Naive thymus-derived CD4-positive, alpha-beta T cell (primary cell): Measurements from ENCODE around the gene ARL5B. TPM values are rescaled to one million over a fixed set of nuclear protein-coding genes. Genes with fewer than 3 reads are reported as not detected.

Source experiments
- ATAC-seq: fragments of 150-1000 bp; cut with Tn5 transposase; 2 replicates; pipeline ENCODE4 v1.10.0; 2021; ENCODE audit warnings: mild to moderate bottlenecking, moderate library complexity
- CTCF ChIA-PET: fragments of 350-600 bp; sonication (Branson Sonifier 250); formaldehyde crosslinking; loops from one replicate; lab custom pipeline; 2021; ENCODE audit warnings: antibody characterized with exemption; lab: Charles Lee
- POLR2A ChIA-PET: fragments of 350-600 bp; sonication (Branson Sonifier 250); formaldehyde crosslinking; loops from one replicate; lab custom pipeline; 2021; ENCODE audit warnings: antibody characterized with exemption, inconsistent platforms; lab: Charles Lee
- DNase-seq, 9 donors: peaks; one replicate each; pipeline versions ENCODE4 v3.0.0 to v3.0.0-alpha.2; 2020 to 2022; ENCODE audit warnings: mixed read lengths in 1 of 9
- H3K27ac ChIP-seq: one replicate; pipeline ENCODE4 v1.7.0; 2013; ENCODE audit warnings: mild to moderate bottlenecking, low read depth, low read length, moderate library complexity
- H3K27me3 ChIP-seq, 2 donors: one replicate each; pipeline ENCODE4 v1.7.0; 2013; ENCODE audit warnings: low read length in 2 of 2, mild to moderate bottlenecking in 2 of 2, moderate library complexity in 2 of 2; ENCODE audit not compliant: control insufficient read depth in 2 of 2, insufficient read depth in 2 of 2
- H3K36me3 ChIP-seq, 3 experiments: 1 replicate in 2 of 3; 2 replicates in 1 of 3; pipeline ENCODE4 v1.7.0; 2013; ENCODE audit warnings: low read length in 3 of 3, mild to moderate bottlenecking in 3 of 3, moderate library complexity in 1 of 3; ENCODE audit not compliant: insufficient read depth in 3 of 3, control insufficient read depth in 2 of 3
- H3K4me1 ChIP-seq, 2 donors: one replicate each; pipeline ENCODE4 v1.7.0; 2013; ENCODE audit warnings: low read length in 2 of 2, mild to moderate bottlenecking in 2 of 2, moderate library complexity in 1 of 2; ENCODE audit not compliant: control insufficient read depth in 2 of 2, insufficient read depth in 2 of 2
- H3K4me3 ChIP-seq: 2 replicates; pipeline ENCODE4 v1.7.0; 2013; ENCODE audit warnings: mild to moderate bottlenecking, low read length
- H3K9me3 ChIP-seq, 3 experiments: 1 replicate in 2 of 3; 2 replicates in 1 of 3; pipeline ENCODE4 v1.7.0; 2013; ENCODE audit warnings: low read length in 3 of 3; ENCODE audit not compliant: control insufficient read depth in 2 of 3
- H3K27ac Mint-ChIP-seq, 9 donors: one replicate each; pipeline ENCODE4 v1.8.0; 2020 to 2022; ENCODE audit warnings: mixed read lengths in 9 of 9, mild to moderate bottlenecking in 8 of 9, moderate library complexity in 5 of 9, inconsistent platforms in 2 of 9
- H3K27me3 Mint-ChIP-seq, 5 donors: one replicate each; pipeline ENCODE4 v1.8.0; 2021 to 2022; ENCODE audit warnings: mixed read lengths in 5 of 5, mild to moderate bottlenecking in 1 of 5
- H3K36me3 Mint-ChIP-seq, 5 donors: one replicate each; pipeline ENCODE4 v1.8.0; 2020 to 2022; ENCODE audit warnings: mixed read lengths in 5 of 5, mild to moderate bottlenecking in 3 of 5, inconsistent platforms in 1 of 5
- H3K4me1 Mint-ChIP-seq, 7 donors: one replicate each; pipeline ENCODE4 v1.8.0; 2020 to 2022; ENCODE audit warnings: mixed read lengths in 7 of 7, mild to moderate bottlenecking in 3 of 7, inconsistent platforms in 1 of 7
- H3K4me3 Mint-ChIP-seq, 10 donors: one replicate each; pipeline ENCODE4 v1.8.0; 2020 to 2022; ENCODE audit warnings: mild to moderate bottlenecking in 10 of 10, mixed read lengths in 10 of 10, moderate library complexity in 6 of 10, inconsistent platforms in 2 of 10
- H3K9me3 Mint-ChIP-seq, 11 donors: one replicate each; pipeline ENCODE4 v1.8.0; 2020 to 2022; ENCODE audit warnings: mixed read lengths in 11 of 11, mild to moderate bottlenecking in 4 of 11, inconsistent platforms in 1 of 11, moderate library complexity in 1 of 11
- intact Hi-C, 2 donors: fragments of 100-400 bp; cut with micrococcal nuclease; formaldehyde crosslinking; loops; one replicate each; pipeline ENCODE4 v1.15.1; 2023
- polyA plus RNA-seq, 2 donors: library from polyadenylated mRNA; unstranded; fragments of 300-500 nt; fragmentation: Illumina TruSeq; gene quantifications; one replicate each; pipeline ENCODE4 v1.2.3, GENCODE V29; 2021
- total RNA-seq, 6 experiments: library from RNA in 5 of 6; stranded (reverse) in 5 of 6; gene quantifications; 1 replicate in 5 of 6; 2 replicates in 1 of 6; pipeline ENCODE4 v1.2.3 and lab custom pipeline; 2021 to 2026

Gene ARL5B
- total and polyA plus RNA-seq, 7 experiments from 2014 or later: 0.59 to 15.8 (median 13.0) TPM

DNA sequence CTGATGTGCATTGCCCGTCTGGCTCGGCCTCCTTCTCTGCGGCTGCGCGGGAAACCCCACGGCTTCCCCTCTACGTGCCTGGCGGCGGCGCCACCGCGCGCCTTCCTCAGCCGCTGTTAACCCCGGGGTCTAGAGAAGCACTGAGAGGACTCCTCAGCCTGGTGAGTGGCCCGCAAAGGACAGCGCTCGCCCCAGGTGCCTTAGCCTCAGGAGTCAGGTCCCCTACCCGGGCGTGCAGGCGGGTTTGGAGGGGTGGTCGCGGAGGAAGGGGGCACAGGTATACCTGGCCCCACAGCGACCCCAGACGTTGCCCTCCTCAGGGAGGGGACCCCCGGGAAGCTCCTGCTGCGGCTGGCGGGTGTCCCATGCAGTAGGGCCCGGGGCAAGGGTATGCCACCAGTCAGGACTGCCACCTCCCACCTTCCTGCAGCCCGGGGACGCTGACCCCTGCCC is 51.0 kb downstream of the ARL5B start:
- DNase-seq (no peak), ATAC-seq (no peak)
- no peaks in the 10 kb centered on the region for H3K4me1 Mint-ChIP-seq
- H3K36me3 ChIP-seq: no peaks in the 10 kb centered on the region
- ChIA-PET POLR2A (no interaction called here), CTCF (no interaction called here)
- no peaks in the 10 kb centered on the region for H3K36me3 Mint-ChIP-seq
- no peak overlapping the region for H3K27ac ChIP-seq
- H3K27ac Mint-ChIP-seq: no peak overlapping the region
- no peak overlapping the region for H3K4me3 Mint-ChIP-seq
- intact Hi-C loops: no loop called here
- H3K9me3 ChIP-seq: no peaks in the 10 kb centered on the region
- no peaks in the 10 kb centered on the region for H3K27me3 ChIP-seq
- H3K27me3 Mint-ChIP-seq: peaks cover 0 to 9% (median 2%) of the 10 kb centered on the region in 5 donors
- peaks cover 0 to 4% (median 0%) of the 10 kb centered on the region in 11 donors for H3K9me3 Mint-ChIP-seq
- no peak overlapping the region for H3K4me3 ChIP-seq
- no peaks in the 10 kb centered on the region for H3K4me1 ChIP-seq

DNA sequence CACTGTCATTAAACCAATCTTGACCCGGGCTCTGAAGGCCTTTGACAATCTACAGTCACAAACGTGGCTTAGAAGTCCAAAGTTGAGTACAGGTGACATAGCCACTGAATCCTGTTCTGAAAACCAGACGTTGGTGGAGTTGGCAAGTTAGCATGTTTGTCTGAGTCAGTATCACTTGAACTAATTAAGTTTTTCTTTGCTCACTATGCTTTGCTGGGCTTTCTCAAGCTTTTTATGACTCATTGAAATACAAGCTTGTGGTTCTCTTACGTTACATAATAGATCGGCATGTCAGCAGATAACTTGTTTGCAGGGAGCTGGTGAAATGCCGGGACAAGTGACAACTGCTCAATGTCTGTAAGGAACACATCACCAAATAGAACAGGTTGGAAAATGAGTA is 53.8 kb downstream of the ARL5B start:
- Mint-ChIP-seq H3K36me3 (no peaks in the 10 kb centered on the region), H3K4me1 (no peaks in the 10 kb centered on the region), H3K4me3 (no peak overlapping the region), H3K9me3 (peaks cover 0 to 4% (median 0%) of the 10 kb centered on the region in 11 donors), H3K27me3 (peaks cover 0 to 5% (median 0%) of the 10 kb centered on the region in 5 donors), H3K27ac (no peak overlapping the region)
- intact Hi-C loops: no loop called here
- DNase-seq (no peak), ATAC-seq (no peak)
- no peaks in the 10 kb centered on the region for H3K36me3 ChIP-seq
- no peak overlapping the region for H3K27ac ChIP-seq
- H3K9me3 ChIP-seq: no peaks in the 10 kb centered on the region
- no peak overlapping the region for H3K4me3 ChIP-seq
- H3K4me1 ChIP-seq: no peaks in the 10 kb centered on the region
- ChIA-PET CTCF (no interaction called here), POLR2A (no interaction called here)
- no peaks in the 10 kb centered on the region for H3K27me3 ChIP-seq

DNA sequence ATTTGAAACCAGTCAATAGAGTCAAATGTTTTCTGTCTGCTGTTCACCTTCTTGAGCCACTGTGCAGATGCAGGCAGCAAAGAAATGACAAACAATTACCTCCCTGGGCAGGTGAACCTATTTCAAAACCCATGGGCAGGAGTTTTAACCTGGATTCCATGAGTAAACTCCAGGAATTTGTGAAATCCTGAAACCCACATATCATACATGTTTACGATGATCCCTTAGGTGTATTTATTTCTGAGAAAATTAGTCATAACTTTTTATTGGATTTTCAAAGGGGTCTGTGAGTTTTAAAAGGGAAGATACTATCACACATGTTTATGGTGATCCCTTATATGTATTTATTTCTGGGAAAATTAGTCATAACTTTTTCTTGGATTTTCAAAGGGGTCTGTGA is 59.8 kb downstream of the ARL5B start:
- ChIA-PET POLR2A (no interaction called here), CTCF (no interaction called here)
- no peaks in the 10 kb centered on the region for H3K9me3 ChIP-seq
- no peaks in the 10 kb centered on the region for H3K36me3 ChIP-seq
- intact Hi-C loops: no loop called here
- H3K27me3 ChIP-seq: no peaks in the 10 kb centered on the region
- H3K4me1 ChIP-seq: no peaks in the 10 kb centered on the region
- Mint-ChIP-seq H3K36me3 (no peaks in the 10 kb centered on the region), H3K4me3 (no peak overlapping the region), H3K4me1 (no peaks in the 10 kb centered on the region), H3K27me3 (peaks cover 0 to 5% (median 0%) of the 10 kb centered on the region in 5 donors), H3K27ac (no peak overlapping the region), H3K9me3 (no peaks in the 10 kb centered on the region)
- H3K4me3 ChIP-seq: no peak overlapping the region
- DNase-seq (no peak), ATAC-seq (no peak)
- no peak overlapping the region for H3K27ac ChIP-seq

DNA sequence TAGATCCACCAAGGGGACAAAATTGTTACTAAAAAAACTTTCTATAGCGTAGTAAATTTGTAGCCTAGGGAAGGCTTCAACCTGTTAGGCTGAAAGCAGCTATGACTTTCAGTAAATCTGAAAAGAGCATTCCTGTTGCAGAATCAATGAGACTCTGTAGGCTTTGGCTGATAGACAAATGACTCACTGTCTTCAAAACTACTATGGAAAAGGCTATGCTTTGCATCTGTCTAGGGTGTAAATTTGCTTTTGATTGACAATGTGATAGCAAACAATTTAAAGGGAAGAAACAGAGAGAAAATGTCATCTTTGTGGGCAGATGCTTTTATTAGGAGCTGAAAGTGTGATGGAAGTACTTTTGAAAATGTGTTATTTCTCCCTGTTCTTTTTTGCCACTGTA is 60.6 kb downstream of the ARL5B start:
- Mint-ChIP-seq H3K36me3 (no peaks in the 10 kb centered on the region), H3K4me1 (no peaks in the 10 kb centered on the region), H3K9me3 (no peaks in the 10 kb centered on the region), H3K27ac (no peak overlapping the region), H3K27me3 (peaks cover 0 to 5% (median 0%) of the 10 kb centered on the region in 5 donors), H3K4me3 (no peak overlapping the region)
- Histone ChIP-seq H3K27ac (no peak overlapping the region), H3K27me3 (no peaks in the 10 kb centered on the region), H3K4me1 (no peaks in the 10 kb centered on the region), H3K36me3 (no peaks in the 10 kb centered on the region), H3K4me3 (no peak overlapping the region), H3K9me3 (no peaks in the 10 kb centered on the region)
- ATAC-seq (no peak), DNase-seq (no peak)
- intact Hi-C loops: no loop called here
- POLR2A ChIA-PET: no interaction called here
- CTCF ChIA-PET: no interaction called here

DNA sequence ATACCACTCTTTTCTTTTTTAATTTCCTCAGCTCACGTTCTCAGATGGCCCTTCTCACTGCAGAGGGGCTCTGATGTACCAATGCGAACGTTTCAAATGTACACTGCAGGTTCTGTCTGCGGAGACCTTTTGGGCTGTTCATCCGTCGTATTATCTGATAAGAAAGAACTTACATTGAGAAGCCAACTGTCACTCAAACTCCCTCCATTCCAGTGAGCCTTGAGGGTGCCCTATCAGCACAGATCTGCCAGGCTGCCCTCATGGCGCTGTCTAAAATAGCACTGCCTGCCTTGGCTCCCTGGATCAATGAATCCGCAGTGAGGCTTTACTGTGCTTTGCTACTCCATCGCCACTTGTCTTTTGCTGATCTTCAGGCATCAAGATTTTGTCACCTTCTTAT is 61.8 kb downstream of the ARL5B start:
- Mint-ChIP-seq H3K9me3 (peaks cover 0 to 2% (median 0%) of the 10 kb centered on the region in 11 donors), H3K27ac (no peak overlapping the region), H3K27me3 (peaks cover 0 to 7% (median 0%) of the 10 kb centered on the region in 5 donors), H3K4me1 (no peaks in the 10 kb centered on the region), H3K36me3 (no peaks in the 10 kb centered on the region), H3K4me3 (no peak overlapping the region)
- no peaks in the 10 kb centered on the region for H3K4me1 ChIP-seq
- ATAC-seq (no peak), DNase-seq (no peak)
- no peaks in the 10 kb centered on the region for H3K9me3 ChIP-seq
- no peak overlapping the region for H3K27ac ChIP-seq
- intact Hi-C loops: no loop called here
- ChIA-PET POLR2A (no interaction called here), CTCF (no interaction called here)
- H3K4me3 ChIP-seq: no peak overlapping the region
- H3K36me3 ChIP-seq: no peaks in the 10 kb centered on the region
- H3K27me3 ChIP-seq: no peaks in the 10 kb centered on the region

DNA sequence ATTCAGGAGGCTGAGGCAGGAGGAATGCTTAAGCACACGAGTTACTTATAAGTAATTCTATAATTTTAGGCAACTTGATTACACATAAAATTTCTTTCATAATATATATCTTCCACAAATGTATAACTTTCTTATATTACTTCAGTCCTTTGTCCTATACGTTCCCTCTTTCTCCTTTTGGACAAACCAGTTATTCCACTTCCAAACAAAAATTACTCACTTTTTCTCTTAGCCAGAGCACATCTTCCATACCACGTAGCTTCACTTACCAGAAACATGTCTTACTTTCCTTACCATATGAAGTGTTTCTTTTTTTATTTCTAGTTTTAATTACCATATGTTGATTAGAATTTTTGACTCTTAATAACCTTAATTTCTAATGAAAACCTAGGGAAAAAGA is 64.6 kb downstream of the ARL5B start:
- CTCF ChIA-PET: no interaction called here

More for the DNA sequence above, 64.6 kb downstream of the ARL5B start:
- no peaks in the 10 kb centered on the region for H3K27me3 ChIP-seq
- ATAC-seq (no peak), DNase-seq (no peak)
- no peak overlapping the region for H3K4me3 Mint-ChIP-seq
- POLR2A ChIA-PET: no interaction called here
- H3K27me3 Mint-ChIP-seq: peaks cover 0 to 12% (median 5%) of the 10 kb centered on the region in 5 donors
- no peaks in the 10 kb centered on the region for H3K36me3 ChIP-seq
- no peaks in the 10 kb centered on the region for H3K4me1 ChIP-seq
- no peaks in the 10 kb centered on the region for H3K36me3 Mint-ChIP-seq
- no peaks in the 10 kb centered on the region for H3K4me1 Mint-ChIP-seq
- H3K27ac ChIP-seq: no peak overlapping the region
- H3K27ac Mint-ChIP-seq: no peak overlapping the region
- H3K4me3 ChIP-seq: no peak overlapping the region
- H3K9me3 ChIP-seq: no peaks in the 10 kb centered on the region
- H3K9me3 Mint-ChIP-seq: peaks cover 0 to 4% (median 0%) of the 10 kb centered on the region in 11 donors
- intact Hi-C loops: no loop called here
